GM21390 (cell line): Measurements from ENCODE around the gene PRDX1.
"Not testable (repeated sequence)": the region's sequence is repeated elsewhere in the genome, so short reads cannot be mapped to it uniquely, and the experiment has no call there.

ENCODE experiments used
- ATAC-seq: cut with Tn5 transposase; IDR thresholded peaks from one replicate; pipeline ENCODE4 v1.9.1; 2021; ENCODE audit not compliant: unreplicated experiment

The PRDX1 gene

DNA sequence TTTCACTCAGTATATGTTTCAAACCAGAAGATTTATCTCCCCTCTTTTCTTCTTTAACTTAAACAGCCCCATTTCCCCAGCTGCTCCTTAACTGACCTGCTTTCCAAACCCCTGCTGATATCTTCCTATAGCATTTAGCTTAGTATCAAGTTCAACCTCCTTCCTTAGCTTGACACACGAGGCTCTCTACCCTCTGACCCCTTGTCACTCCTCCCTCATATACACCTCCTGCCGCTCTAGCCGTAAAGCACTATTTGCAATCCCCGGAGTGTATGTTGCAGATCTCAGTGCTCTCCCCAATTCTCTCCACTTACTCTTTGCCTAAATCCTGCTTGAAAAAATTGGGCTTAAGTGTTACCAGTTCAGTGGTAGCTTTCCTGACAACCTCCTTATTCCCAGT, 15.2 kb upstream of the PRDX1 start:
- no peak for ATAC-seq

DNA sequence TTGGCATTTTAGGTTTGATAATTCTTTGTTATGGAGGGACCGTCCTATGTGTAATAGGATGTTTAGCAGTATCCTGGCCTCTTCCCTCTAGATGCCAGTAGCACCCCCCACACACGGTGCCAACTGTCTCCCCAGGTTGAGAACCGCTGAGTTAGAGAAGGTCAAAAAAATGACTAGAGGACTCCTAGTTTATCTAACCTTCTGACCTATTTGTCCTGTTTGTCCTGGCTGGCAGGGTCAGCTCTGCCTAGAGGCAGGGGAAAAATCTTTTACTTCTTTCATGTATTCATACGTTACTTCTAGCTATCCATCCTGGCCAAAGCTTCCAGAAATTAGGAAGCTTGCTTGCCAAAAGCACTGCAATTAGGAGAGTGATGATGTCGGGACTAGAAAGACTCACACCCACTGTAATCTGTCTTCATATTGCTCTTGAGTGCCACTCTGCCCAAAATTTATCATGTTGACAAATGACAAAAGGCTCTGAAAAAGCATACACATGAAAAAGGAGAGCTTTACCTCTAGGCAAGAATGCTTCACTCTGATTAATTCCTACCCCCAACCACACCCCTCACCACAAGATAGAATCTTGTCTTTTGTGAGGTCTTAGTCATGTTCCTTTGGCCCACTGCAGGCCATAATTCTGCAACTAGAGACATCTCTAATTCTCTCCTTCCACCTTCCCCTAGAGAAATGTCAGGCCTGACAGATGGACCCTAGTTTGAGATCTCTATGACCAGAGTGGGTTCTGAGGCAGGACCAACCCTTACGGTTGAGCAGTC, 14.5 kb upstream of the PRDX1 start:
- ATAC-seq = no peak

DNA sequence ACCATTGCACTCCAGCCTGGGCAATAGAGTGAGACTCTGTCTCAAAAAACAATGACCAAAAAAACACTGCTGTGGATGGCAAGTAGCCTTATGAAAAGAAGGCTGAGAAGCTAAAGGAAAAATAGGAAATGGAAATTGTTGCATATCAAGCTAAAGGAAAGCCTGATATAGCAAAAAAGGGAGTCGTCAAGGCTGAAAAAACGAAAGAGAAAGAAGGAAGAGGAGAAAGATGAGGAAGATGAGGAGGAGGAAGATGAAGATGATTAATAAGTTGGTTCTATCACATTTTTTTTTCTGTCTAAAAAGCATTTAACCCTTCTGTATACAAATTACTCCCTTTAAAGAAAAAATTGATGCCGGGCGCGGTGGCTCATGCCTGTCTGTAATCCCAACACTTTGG, 10.2 kb upstream of the PRDX1 start:
- ATAC-seq = no peak

DNA sequence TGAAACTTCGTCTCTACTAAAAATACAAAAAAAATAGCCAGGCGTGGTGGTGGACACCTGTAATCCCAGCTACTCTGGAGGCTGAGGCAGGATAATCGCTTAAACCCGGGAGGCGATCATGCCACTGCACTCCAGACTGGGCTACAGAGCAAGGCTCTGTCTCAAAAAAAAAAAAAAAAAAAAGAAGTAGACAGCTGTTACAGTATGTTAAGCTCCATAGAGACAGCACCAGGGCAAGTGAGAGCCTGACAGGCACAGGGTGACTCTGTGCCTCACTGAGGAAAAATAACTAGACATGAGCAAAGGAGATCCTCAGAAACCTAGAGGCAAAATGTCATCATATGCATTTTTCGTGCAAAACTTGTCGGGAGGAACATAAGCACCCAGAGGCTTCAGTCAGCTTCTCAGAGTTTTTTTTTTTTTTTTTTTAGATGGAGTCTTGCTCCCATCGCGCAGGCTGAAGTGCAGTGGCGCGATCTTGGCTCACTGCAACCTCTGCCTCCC, 9.0 kb upstream of the PRDX1 start:
- ATAC-seq = no peak

DNA sequence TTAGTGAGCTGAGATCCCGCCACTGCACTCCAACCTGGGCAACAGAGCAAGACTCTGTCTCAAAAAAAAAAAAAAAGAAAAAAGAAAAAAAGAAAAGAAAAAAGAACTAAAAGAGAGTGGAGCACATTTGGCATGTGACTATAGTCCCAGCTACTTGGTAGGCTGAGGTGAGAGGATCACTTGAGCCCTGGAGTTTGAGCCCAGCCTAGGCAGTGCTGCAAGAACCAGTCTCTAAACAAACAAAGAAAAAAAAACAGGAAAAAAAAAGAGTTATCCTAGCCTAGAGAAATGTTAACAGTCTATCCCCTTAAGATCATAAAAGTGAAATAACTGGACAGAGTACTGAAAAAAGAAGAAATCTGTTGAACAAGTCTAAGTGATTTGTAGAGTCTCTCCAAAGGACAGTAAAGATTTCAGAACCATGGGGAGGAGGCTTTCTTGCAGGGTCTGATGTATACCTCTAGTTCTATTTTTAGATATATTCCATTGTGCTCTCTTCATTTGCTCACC, 4.5 kb upstream of the PRDX1 start:
- ATAC-seq = no peak

DNA sequence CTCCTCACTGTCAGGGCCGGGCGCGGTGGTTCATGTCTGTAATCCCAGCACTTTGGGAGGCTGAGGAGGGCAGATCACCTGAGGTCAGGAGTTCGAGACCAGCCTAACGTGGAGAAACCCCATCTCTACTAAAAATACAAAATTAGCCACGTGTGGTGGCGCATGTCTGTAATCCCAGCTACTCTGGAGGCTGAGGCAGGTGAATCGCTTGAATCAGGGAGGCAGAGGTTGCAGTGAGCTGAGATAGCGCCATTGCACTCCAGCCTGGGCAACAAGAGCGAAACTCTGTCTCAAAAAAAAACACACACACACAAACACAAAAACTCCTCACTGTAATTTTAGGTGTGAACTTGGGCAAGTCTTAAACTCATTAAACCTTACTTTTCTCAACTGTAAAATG, 2.3 kb upstream of the PRDX1 start:
- not testable (repeated sequence) for ATAC-seq

DNA sequence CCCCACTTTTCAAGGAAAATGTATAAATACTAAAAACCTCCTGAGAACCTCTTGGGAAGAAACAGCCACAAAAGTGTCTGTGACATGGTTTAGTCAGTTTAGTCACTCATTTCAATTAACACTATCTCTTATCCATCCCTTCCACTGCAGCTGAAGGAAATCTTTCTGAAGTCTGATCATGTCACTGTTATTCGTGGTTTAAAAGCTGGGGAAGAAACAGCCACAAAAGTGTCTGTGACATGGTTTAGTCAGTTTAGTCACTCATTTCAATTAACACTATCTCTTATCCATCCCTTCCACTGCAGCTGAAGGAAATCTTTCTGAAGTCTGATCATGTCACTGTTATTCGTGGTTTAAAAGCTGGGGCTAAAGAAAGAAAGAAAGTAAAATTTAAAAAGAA, 1.8 kb upstream of the PRDX1 start:
- ATAC-seq = not testable (repeated sequence)

DNA sequence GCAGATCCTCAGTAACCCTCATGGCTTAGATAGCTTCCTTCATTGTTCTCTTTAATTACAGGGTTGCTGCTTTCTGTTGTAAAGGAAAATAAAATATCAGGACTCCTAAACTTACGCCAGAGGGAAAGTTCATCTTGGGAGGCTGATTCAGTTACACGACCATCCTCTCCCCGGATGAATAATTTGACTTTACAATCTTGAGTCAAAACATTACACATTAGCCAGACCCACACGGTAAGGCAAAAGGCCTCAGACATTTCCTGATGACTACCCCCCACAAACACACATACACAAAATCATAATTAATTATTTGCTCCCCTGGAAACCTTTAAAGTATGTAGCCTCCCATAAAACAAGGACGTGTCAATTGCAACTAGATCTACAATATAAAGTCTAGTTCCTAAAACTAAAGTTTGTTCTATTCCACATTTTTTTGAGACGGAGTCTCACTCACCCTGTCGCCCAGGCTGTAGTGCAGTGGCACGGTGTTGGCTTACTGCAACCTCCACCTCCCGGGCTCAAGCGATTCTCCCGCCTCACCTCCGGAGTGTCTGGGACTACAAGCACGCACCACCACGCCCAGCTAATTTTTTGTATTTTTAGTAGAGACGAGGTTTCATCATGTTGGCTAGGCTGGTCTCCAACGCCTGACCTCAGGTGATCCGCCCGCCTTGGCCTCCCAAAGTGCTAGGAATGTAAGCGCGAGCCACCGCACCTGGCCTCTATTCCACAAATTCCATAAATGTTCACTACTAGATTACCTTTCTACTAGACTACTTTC, 830 bp upstream of the PRDX1 start:
- ATAC-seq = no peak

DNA sequence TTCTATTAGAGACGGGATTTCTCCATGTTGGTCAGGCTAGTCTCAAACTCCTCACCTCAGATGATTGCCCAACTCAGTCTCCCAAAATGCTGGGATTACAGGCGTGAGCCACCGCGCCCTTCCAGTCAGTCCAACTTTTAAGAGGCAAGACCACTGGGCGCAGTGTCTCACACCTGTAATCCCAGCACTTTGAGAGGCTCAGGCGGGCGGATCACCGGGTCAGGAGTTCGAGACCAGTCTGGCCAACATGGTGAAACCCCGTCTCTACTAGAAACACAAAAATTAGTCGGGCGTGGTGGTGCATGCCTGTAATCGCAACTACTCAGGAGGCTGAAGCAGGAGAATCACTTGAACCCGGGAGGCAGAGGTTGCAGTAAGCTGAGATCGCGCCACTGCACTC, 1.9 kb downstream of the PRDX1 start:
- ATAC-seq = not testable (repeated sequence)

DNA sequence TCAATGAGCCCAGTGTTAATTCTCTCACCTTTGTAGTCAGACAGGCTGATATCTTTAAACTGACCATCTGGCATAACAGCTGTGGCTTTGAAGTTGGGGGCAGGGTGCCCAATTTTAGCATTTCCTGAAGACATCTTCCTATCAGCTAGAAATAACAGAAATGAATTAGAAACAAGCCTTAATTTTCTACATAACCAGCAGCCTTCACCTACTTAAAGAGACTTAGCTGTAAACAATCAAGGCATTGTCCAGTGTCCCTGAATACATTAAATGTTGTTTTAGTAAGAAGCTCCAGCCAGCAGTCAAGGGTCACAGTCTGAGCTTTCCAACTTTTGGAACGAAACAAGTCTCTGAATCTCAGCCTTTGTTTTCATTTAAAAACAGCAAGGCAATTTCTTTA, 2.8 kb downstream of the PRDX1 start:
- no peak for ATAC-seq

DNA sequence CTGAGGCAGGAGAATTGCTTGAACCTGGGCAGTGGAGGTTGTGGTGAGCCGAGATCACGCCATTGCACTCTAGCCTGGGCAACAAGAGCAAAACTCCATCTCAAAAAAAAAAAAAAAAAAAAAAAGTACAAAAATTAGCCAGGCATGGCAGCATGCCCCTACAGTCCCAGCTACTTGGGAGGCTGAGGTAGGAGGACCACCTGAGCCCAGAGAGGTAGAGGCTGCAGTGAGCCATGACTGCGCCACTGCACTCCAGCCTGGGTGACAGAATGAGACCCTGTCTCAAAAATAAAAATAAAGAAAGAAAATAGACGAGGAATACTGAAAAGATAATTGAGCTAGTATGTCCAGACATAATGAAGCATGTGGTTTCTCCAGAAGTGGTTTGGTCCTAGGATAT, 3.3 kb downstream of the PRDX1 start:
- ATAC-seq = not testable (repeated sequence)

DNA sequence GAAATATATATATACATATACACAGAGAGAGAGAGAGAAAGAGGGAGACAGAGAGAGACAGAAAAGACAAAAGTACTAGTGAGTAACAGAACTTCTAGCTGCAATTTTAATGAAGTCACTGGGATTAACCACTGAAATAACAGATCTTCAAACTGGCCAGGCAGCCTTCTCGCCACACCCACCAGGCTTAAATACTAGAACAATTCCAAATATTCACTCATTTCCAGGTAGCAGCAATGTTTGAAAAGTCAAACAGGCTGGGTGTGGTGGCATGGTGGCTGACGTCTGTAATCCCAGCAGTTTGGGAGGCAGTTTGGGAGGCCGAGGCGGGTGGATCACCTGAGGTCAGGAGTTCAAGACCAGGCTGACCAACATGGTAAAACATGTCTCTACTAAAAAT, 5.2 kb downstream of the PRDX1 start:
- ATAC-seq = no peak

DNA sequence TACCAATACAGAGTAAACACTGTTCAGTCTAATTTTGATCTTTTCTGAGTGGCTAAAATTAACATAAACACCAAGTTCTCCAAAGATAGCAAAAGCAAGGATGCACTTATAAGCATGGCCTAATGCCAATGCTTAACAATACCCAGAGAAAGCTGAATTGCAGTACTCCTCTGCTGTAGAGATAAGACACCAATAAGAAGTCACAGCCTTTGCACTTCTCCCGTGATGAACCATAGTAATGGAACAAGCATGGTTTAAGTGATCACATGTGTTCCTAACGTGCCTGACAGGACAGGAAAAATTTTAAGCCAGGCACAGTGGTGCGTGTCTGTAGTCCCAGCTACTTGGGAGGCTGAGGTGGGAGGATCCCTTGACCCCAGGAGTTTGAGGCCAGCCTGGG, 5.6 kb downstream of the PRDX1 start:
- no peak for ATAC-seq

DNA sequence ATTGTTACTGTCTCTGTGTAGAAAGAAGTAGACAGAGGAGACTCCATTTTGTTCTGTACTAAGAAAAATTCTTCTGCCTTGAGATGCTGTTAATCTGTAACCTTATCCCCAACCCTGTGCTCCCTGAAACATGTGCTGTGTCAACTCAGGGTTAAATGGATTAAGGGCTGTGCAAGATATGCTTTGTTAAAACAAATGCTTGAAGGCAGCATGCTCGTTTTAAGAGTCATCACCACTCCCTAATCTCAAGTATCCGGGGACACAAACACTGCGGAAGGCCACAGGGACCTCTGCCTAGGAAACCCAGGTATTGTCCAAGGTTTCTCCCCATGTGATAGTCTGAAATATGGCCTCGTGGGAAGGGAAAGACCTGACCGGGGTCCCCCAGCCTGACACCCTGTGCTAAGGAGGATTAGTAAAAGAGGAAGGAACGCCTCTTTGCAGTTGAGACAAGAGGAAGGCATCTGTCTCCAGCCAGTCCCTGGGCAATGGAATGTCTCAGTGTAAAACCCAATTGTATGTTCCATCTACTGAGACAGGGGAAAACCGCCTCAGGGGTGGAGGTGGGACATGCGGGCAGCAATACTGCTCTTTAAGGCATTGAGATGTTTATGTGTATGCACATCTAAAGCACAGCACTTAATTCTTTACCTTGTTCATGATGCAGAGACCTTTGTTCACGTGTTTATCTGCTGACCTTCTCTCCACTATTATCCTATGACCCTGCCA, 8.0 kb downstream of the PRDX1 start:
- not testable (repeated sequence) for ATAC-seq

DNA sequence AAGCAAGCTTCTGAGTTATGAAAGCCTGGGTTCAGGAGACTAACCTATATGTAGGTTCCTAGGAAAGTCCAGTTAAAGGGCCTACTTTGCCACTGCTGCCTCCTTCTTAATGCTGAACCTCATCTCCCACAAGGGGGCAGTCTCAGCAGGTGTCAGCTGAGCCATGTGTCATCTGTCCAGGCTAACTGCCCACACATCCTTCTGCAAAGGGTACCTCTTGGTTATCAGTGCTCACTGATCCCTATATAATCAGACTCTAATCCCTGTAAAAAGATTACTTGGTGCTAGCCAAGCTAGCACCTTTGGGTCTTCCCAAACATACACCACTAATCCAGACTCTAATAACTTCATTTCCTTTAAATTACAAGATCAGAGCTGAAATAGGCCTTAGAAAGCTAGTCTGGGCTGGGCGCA, 9.0 kb downstream of the PRDX1 start:
- ATAC-seq = no peak

DNA sequence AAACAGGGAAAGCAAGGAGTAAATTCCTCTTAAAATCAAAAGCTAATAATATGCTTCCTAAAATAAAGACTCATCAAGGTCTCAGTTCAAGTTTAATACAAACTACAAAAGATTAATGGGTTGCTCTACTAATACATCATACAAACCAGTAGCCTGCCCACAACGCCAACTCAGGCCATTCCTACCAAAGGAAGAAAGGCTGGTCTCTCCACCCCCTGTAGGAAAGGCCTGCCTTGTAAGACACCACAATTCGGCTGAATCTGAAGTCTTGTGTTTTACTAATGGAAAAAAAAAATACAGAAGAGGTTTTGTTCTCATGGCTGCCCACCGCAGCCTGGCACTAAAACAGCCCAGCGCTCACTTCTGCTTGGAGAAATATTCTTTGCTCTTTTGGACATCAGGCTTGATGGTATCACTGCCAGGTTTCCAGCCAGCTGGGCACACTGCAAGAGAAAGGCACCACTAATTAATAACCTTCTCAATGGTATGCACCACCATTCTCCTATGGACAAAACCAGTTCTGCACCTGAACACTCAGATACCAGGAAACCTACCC, 10.6 kb downstream of the PRDX1 start:
- no peak for ATAC-seq

DNA sequence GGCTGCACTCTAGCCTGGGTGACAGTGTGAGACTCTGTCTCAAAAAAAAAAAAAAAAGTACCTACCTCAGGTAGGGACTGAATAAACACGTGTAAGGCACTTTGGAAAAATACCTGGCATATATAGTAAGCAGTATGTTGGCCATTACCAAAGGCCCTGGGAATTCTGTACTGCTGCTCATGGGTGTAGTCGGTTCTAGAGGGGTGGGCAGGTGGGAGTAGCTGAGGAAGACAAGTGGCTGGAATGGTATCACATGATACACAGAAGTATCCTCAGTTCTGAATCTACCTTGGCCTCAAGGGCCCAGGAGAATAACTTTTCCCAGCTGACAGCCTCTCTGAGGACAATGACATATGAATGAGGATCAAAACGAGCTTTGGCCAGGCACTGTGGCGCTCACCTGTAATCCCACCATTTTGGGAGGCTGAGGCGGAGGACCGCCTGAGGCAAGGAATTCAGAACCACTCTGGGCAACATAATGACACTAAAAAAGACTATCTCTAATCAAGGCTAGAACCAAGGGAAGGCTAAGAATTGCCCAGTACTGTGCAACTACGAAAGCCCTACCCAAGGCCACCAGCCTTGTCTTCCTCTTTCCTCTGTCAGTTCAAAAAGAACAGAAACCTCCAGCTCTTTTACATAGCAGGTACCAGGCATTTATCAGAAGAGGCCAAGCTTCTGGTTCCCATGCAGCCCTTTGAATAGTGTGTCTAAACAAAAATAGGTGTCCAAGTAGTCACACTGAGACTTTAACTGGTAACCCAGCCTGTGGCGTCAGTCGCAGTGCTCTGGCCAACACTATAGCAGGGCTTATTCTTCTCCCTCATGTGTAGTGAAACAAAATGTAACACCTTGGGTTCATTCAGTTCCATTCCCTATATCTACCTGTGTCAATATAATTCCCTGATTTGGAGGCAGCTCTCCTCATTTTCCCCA, 11.4 kb downstream of the PRDX1 start:
- ATAC-seq = no peak

DNA sequence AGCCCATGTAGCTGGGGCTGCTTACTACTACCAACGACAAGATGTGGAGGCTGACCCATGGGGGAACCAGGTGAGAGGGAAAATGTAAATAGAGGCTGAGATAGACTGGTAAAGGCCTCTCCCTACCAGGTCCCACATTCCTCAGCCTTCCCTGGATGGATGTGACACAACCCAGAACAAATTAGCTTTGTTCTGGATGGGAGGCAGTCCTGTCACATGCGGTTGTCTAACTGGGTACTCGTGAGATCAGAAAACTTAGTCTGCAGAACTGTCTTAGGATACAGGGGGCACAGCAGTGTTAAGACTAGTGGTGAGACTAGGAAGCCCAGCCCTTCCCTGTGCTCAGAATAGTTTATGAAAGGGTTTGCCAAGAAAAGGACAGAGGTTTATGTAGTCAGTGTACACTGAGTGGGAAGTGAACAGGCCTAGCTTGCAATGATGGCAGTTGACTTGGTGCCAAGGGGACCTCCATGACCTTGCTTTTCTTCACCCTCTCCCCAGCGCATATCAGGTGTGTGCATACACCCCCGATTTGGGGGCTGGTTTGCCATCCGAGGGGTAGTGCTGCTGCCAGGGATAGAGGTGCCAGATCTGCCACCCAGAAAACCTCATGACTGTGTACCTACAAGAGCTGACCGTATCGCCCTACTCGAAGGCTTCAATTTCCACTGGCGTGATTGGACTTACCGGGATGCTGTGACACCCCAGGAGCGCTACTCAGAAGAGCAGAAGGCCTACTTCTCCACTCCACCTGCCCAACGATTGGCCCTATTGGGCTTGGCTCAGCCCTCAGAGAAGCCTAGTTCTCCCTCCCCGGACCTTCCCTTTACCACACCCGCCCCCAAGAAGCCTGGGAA, 13.2 kb downstream of the PRDX1 start:
- no peak for ATAC-seq

DNA sequence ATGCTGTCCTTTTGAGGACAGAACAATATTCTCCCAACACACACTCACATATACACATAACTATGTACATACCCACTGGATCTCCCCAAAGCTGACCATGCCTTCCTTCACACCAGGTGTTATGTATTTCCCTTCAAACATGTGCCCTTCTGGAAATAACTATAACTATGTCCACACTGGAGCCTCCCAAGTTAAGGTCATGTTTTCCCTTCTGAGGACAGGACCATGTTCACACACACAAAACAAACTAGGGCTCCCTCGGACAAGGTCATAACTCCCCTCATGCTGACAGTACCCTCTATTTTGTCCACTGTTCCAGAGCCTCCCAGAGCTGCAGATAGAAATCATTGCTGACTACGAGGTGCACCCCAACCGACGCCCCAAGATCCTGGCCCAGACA, 13.8 kb downstream of the PRDX1 start:
- ATAC-seq = no peak
